ENCODE measurements around the gene BCAM. TPM values are rescaled to one million over a fixed set of nuclear protein-coding genes. Genes with fewer than 3 reads are reported as not detected.

Gene BCAM
- polyA plus RNA-seq, 3 donors, result 0.09 TPM; not detected in 2

GRCh38 chr19:44782729-44783128 is 26.2 kb upstream of the BCAM start:
- Histone ChIP-seq H4K20me1 (ENCODE audit: insufficient read depth, low read length) (no peaks in the 10 kb centered on the region), H3K36me3 (replicated peaks in 1 of 2; ENCODE audit: control insufficient read depth in 1 of 2, insufficient read depth in 2 of 2, low read length in 2 of 2) (no peaks in the 10 kb centered on the region), H3K9me3 (replicated peaks in 1 of 2; ENCODE audit: control insufficient read depth in 1 of 2, insufficient read depth in 1 of 2, low read length in 2 of 2) (no peaks in the 10 kb centered on the region), H3K27ac (ENCODE audit: low read depth in 1 of 2, low read length in 2 of 2) (no peak overlapping the region), H3K4me3 (replicated peaks in 1 of 3; ENCODE audit: low read depth in 2 of 3, low read length in 3 of 3) (no peak overlapping the region), H3K4me2 (replicated peaks; ENCODE audit: extremely low read depth, low read length, poor library complexity, severe bottlenecking) (no peak overlapping the region), H2AFZ (ENCODE audit: insufficient read depth, low read depth, low read length, poor library complexity, severe bottlenecking) (no peak overlapping the region), H3K9ac (ENCODE audit: insufficient read depth, low read length, poor library complexity, severe bottlenecking) (no peak overlapping the region), H3K79me2 (ENCODE audit: insufficient read depth, low read length) (no peaks in the 10 kb centered on the region), H3K27me3 (ENCODE audit: control insufficient read depth in 2 of 2, insufficient read depth in 2 of 2, low read length in 2 of 2) (peaks cover 0 to 4% of the 10 kb centered on the region in 2 donors), H3K4me1 (ENCODE audit: control insufficient read depth in 1 of 2, insufficient read depth in 2 of 2, low read length in 2 of 2) (peaks cover 7 to 8% of the 10 kb centered on the region in 2 donors)
- no peak for DNase-seq
- Mint-ChIP-seq H3K4me3 (no peak overlapping the region), H3K36me3 (no peaks in the 10 kb centered on the region), H3K4me1 (peaks cover 8% of the 10 kb centered on the region), H3K27me3 (ENCODE audit: low read depth in 3 of 3) (peaks cover 0 to 14% (median 12%) of the 10 kb centered on the region in 3 donors), H3K9me3 (peaks cover 0 to 2% (median 0%) of the 10 kb centered on the region in 7 donors), H3K27ac (no peak overlapping the region)
- no CpG with 5 or more reads among the region's 5 CpGs for WGBS (ENCODE audit: insufficient coverage)
- TF ChIP-seq CTCF (IDR thresholded peaks at IDR 0.05), result no peak
- intact Hi-C loops (cut with micrococcal nuclease), result loop anchor here in 1 of 2 donors (10.0 kb wide), 1 partner anchor 208 kb away; no protein-coding TSS in a partner anchor

GRCh38 chr19:44783545-44783944 is 25.4 kb upstream of the BCAM start:
- Mint-ChIP-seq H3K4me3 (no peak overlapping the region), H3K36me3 (no peaks in the 10 kb centered on the region), H3K27me3 (ENCODE audit: low read depth in 3 of 3) (peaks cover 0 to 12% (median 11%) of the 10 kb centered on the region in 3 donors), H3K9me3 (peaks cover 0 to 2% (median 0%) of the 10 kb centered on the region in 7 donors), H3K27ac (no peak overlapping the region), H3K4me1 (peaks cover 8% of the 10 kb centered on the region)
- H3K4me1 ChIP-seq (ENCODE audit: control insufficient read depth in 1 of 2, insufficient read depth in 2 of 2, low read length in 2 of 2), result peaks cover 7 to 8% of the 10 kb centered on the region in 2 donors
- no peak overlapping the region for H3K9ac ChIP-seq (ENCODE audit: insufficient read depth, low read length, poor library complexity, severe bottlenecking)
- WGBS (ENCODE audit: insufficient coverage), result 100% methylated on average over 2 of the region's 4 CpGs
- no peak for DNase-seq
- H3K36me3 ChIP-seq (replicated peaks in 1 of 2; ENCODE audit: control insufficient read depth in 1 of 2, insufficient read depth in 2 of 2, low read length in 2 of 2), result no peaks in the 10 kb centered on the region
- no peak overlapping the region for H3K27ac ChIP-seq (ENCODE audit: low read depth in 1 of 2, low read length in 2 of 2)
- no peaks in the 10 kb centered on the region for H3K79me2 ChIP-seq (ENCODE audit: insufficient read depth, low read length)
- intact Hi-C loops (cut with micrococcal nuclease), result loop anchor here in 1 of 2 donors (10.0 kb wide), 1 partner anchor 209 kb away; no protein-coding TSS in a partner anchor
- no peak overlapping the region for H3K4me3 ChIP-seq (replicated peaks in 1 of 3; ENCODE audit: low read depth in 2 of 3, low read length in 3 of 3)
- no peaks in the 10 kb centered on the region for H4K20me1 ChIP-seq (ENCODE audit: insufficient read depth, low read length)
- no peak overlapping the region for H3K4me2 ChIP-seq (replicated peaks; ENCODE audit: extremely low read depth, low read length, poor library complexity, severe bottlenecking)
- TF ChIP-seq CTCF (IDR thresholded peaks at IDR 0.05), result no peak
- H3K9me3 ChIP-seq (replicated peaks in 1 of 2; ENCODE audit: control insufficient read depth in 1 of 2, insufficient read depth in 1 of 2, low read length in 2 of 2), result no peaks in the 10 kb centered on the region
- H3K27me3 ChIP-seq (ENCODE audit: control insufficient read depth in 2 of 2, insufficient read depth in 2 of 2, low read length in 2 of 2), result no peaks in the 10 kb centered on the region
- H2AFZ ChIP-seq (ENCODE audit: insufficient read depth, low read depth, low read length, poor library complexity, severe bottlenecking), result no peak overlapping the region
